HFF-Myc (cell line): Measurements from ENCODE around the gene PCDHGC5.

Source experiments
- DNase-seq: peaks from one replicate; pipeline ENCODE4 v3.0.0-alpha.2; 2011; ENCODE audit warnings: low read depth; ENCODE audit errors: extremely low read depth
- H3K4me3 ChIP-seq: replicated peaks from 2 replicates; pipeline ENCODE4 v1.5.1; 2011; ENCODE audit warnings: low read depth, mild to moderate bottlenecking, control low read depth, low read length
- CTCF ChIP-seq: IDR thresholded peaks from 2 replicates; pipeline ENCODE4 v1.5.1; 2012; ENCODE audit warnings: mild to moderate bottlenecking, low read depth, low read length, control low read depth; ENCODE audit errors: missing control alignments

The PCDHGC5 gene

GRCh38 chr5:141495453-141495811, 6.6 kb downstream of the PCDHGC5 start:
- no peak for DNase-seq
- TF ChIP-seq CTCF: no peak
- H3K4me3 ChIP-seq: no peak overlapping the region

GRCh38 chr5:141496038-141496437, 7.2 kb downstream of the PCDHGC5 start:
- H3K4me3 ChIP-seq: no peak overlapping the region
- no peak for TF ChIP-seq CTCF
- DNase-seq: no peak

GRCh38 chr5:141501761-141502160, 12.9 kb downstream of the PCDHGC5 start:
- no peak for DNase-seq
- TF ChIP-seq CTCF: no peak
- H3K4me3 ChIP-seq: no peak overlapping the region

GRCh38 chr5:141503681-141504080, 14.8 kb downstream of the PCDHGC5 start:
- no peak for TF ChIP-seq CTCF
- DNase-seq: no peak
- H3K4me3 ChIP-seq: no peak overlapping the region

- H3K4me3 ChIP-seq: no peak overlapping the region
- no peak for DNase-seq
- TF ChIP-seq CTCF: no peak
Observed at GRCh38 chr5:141504216-141504615, 15.3 kb downstream of the PCDHGC5 start.

- DNase-seq: no peak
- no peak for TF ChIP-seq CTCF
- H3K4me3 ChIP-seq: no peak overlapping the region
Observed at GRCh38 chr5:141506381-141507155, 17.7 kb downstream of the PCDHGC5 start.
